BE2C (cell line): ENCODE measurements around the gene ZBTB42.

Experiments
- DNase-seq: peaks from one replicate; pipeline ENCODE4 v3.0.0-alpha.2; 2020
- H3K27me3 ChIP-seq: fragments of 250-450 bp; sonication (Bioruptor Pico); 2 replicates; pipeline ENCODE4 v1.5.1; 2020; ENCODE audit warnings: mild to moderate bottlenecking
- H3K36me3 ChIP-seq: fragments of 250-450 bp; sonication (Bioruptor Pico); 2 replicates; pipeline ENCODE4 v1.5.1; 2020; ENCODE audit warnings: mild to moderate bottlenecking
- H3K4me1 ChIP-seq: fragments of 250-450 bp; sonication (Bioruptor Pico); 2 replicates; pipeline ENCODE4 v1.5.1; 2020
- H3K4me3 ChIP-seq: 2 replicates; pipeline ENCODE4 v1.5.1; 2011; ENCODE audit warnings: low read depth, low read length
- H3K9me3 ChIP-seq: fragments of 250-450 bp; sonication (Bioruptor Pico); 2 replicates; pipeline ENCODE4 v1.5.1; 2020
- CTCF ChIP-seq: IDR thresholded peaks from 2 replicates; pipeline ENCODE4 v1.5.1; 2012; ENCODE audit warnings: mild to moderate bottlenecking, low read depth, low read length

ZBTB42 gene

GRCh38 chr14:104794993-104795780 is 5.7 kb upstream of the ZBTB42 start, which contains the start of gene AKT1:
Gene AKT1, minus strand, starts transcription at chr14:104795748. Its CDS starts 3,105 bp downstream, at chr14:104792643.
- DNase-seq, result no peak
- Histone ChIP-seq H3K9me3 (no peaks in the 10 kb centered on the region), H3K4me3 (peak within 1 kb of the TSS; percentile 77), H3K4me1 (peaks cover 20% of the 10 kb centered on the region), H3K27me3 (no peaks in the 10 kb centered on the region), H3K36me3 (peaks cover 21% of the 10 kb centered on the region)
- no peak for TF ChIP-seq CTCF

DNA sequence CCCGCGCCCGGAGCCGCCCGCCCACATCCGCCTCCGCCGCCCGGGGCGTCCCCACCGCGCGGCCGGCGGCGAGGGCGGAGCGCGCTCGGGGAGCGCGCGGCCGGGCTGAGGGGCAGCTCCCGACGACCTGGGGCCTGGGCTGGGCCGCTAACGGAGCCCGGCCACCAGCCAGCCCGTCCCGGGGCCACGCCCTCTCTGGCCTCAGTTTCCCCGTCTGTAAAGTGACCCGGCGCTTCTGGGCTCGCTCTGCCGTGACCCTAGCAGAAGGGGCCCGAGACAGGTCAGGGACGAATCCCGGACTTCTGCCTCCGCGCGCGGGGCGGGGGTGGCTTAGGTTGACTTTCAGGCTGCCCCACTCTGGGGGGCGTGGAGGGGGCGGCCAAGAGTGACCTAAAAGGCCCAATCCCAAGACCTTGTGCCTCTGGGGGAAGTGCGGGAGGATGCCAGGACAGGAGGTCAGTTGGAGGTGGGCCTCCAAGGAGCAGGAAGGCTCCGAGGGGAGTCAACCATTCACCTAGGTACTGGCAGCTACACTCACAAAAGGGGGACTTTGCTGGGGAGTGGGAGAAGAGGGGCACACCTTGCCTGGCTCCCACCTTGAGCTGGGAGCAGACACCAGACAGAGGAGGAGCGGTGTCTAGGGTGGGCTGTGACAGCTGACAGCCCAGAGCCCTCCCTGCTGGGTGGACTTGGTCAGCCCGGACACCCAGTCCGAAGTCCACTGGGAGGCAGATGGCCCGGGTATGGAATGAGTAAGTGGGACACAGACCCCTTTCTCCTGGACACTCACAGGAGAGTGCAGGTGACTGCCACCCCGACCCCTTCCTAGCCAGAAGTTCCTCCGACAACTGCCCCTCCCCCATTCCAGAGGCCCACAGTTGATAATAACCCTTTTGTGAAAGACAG is 4.9 kb upstream of the ZBTB42 start:
- Histone ChIP-seq H3K9me3 (no peaks in the 10 kb centered on the region), H3K27me3 (peaks cover 4% of the 10 kb centered on the region), H3K36me3 (peaks cover 14% of the 10 kb centered on the region), H3K4me3 (peak overlapping the region; percentile 41), H3K4me1 (peaks cover 20% of the 10 kb centered on the region)
- peak; percentile 72 for DNase-seq
- TF ChIP-seq CTCF, result no peak

- no peak for DNase-seq
- Histone ChIP-seq H3K27me3 (peaks cover 10% of the 10 kb centered on the region), H3K9me3 (no peaks in the 10 kb centered on the region), H3K4me1 (peaks cover 20% of the 10 kb centered on the region), H3K36me3 (peaks cover 7% of the 10 kb centered on the region), H3K4me3 (no peak overlapping the region)
- TF ChIP-seq CTCF, result no peak
Measured at GRCh38 chr14:104796687-104797081, 4.2 kb upstream of the ZBTB42 start.

- H3K27me3 ChIP-seq, result peaks cover 11% of the 10 kb centered on the region
Measured at GRCh38 chr14:104797115-104798044, 3.5 kb upstream of the ZBTB42 start.

More at GRCh38 chr14:104797115-104798044, 3.5 kb upstream of the ZBTB42 start:
- Histone ChIP-seq H3K36me3 (peaks cover under 1% of the 10 kb centered on the region), H3K4me1 (peaks cover 20% of the 10 kb centered on the region), H3K4me3 (no peak overlapping the region), H3K9me3 (no peaks in the 10 kb centered on the region)
- peak; percentile 86 for DNase-seq
- TF ChIP-seq CTCF, result no peak
